ENCODE results near the gene EDA.

EDA gene

DNA sequence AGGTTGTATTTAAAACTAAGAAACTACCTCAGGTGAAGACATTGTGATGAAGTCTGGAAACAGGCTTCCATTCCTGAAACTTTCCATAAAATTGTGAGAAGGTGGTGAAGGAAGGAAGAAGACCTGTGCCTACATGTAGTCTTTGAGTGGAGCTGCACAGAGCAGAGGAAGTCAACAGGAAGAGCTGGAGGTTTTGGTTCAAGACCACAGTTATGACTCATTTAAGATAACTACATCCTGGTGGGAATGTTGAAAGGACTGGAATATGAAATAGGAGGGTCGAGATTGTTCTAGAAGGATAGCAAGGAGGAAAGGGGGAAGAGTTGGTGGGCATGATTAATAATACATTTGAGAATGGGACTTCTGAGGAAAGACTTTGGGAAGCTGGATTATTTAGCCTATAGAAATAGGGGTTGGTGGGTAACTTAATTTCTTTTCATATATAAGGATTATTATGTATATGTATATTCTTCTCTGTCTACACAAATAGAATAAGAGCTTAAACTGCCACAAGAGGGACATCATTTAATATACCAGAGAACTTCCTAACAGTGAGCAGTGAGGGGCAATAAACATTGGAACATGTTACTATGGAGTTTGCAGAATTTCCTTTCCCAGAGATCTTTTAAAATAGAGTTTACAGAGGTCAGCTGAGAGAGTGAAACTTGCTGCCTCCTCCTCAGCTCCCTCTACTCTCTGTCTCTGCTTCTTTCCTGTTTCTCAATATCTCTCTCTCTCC is 410.4 kb downstream of the EDA start:
- DNase-seq = no peak

DNA sequence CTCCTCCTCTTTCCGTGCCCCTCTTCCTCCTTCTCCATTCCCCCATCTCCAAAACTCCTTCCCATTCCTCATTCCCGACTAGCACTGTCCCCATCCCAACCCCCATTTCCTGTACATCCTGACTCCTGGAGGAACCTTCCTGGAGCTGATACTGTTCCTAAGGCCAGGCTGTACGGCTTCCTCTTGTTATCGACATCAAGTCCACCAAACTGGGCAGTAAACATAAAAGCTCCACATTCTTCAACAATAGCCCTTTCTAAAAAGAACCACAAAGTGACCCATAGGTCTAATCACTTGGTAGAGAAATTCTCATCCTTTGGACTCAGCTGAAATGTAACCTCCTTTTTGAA is 410.9 kb downstream of the EDA start:
- no peak for DNase-seq

DNA sequence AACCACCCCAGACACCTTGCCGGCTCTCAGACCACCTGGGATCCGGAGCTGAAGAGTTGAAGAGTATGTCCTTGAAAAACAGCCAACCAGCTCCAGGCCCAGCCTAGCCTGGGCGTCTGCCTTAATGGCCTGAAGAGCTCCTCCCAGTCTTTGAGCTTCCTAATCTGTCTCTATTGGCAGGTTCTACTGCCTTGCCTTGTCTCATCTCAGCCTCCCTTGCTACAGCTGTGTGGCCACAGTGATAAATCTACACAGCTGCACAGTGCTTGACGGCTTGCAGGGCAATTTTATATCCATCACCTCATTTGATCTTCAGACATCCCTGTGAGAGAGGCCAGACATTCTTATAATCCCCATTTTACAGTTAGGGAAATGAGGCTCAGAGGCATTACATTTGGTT is 413.9 kb downstream of the EDA start:
- DNase-seq = no peak

DNA sequence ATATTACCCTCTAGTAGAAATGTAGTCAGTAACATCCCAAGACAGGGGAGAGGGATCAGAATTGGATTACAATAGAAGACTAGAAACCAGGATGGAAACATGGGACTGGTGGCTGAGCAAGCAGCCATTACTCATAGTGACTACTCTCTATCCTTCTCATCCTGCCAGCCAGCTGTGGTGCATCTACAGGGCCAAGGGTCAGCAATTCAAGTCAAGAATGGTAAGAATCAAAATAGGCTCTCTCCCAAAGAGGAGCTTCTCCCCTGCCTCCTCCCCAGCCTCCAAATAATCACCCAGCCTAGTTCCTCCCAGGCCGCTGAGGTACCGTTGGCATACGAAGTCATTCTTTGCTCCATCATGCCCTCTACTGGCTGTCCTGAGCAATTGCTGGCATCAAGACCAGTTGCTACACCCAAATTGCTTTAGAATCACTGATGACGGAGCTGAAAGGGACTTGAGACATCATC is 414.4 kb downstream of the EDA start:
- peak; percentile 16 for DNase-seq

DNA sequence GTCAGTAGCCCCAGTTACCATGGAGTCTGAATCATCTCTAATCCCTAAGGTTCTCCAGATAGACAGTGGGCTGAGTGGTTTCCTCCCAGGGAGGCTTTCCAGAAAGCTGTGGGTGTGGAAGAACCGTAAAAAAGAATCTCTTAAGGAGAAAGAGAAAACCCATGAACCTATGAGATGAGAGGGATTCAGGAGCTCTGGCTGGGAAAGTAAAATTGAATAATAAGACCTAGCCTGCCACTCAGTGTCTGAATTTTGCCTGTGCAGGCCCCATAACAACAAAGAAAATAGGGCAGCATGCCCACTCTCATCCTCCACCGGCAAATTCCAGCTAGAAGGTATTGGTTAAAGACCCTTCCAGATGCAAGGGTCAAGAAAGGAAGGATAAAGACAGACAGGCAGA is 416.9 kb downstream of the EDA start:
- no peak for DNase-seq

DNA sequence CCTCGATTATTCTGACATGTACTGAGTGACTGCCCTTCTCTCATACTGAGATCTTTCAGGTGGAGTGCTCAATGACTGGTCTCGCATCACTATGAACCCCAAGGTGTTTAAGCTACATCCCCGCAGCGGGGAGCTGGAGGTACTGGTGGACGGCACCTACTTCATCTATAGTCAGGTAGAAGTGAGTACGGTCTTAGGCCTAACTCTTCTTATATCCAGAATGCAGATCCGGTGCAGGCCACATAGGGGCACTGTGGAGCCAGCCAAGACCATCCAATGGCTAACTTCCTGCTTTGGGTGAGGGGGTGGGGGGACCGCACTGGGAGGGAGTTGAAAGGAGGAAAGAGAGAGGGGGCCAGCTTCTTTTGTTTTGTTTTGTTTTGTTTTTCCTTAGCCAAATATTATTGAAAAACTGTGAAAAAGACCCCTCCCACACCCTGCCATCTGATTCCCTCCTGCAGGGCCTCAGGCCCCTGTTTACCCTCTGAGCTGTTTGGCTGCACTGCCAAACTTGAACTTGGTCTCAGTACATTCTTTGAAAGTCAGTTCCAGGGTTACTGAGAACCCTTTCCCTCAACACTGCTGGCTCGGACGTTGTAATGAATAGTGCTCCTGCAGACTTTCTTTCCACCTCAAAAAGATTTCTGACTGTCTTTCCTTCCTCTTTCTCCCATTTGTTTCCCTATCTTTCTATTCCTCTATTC is 417.6 kb downstream of the EDA start:
- peak; percentile 4 for DNase-seq

DNA sequence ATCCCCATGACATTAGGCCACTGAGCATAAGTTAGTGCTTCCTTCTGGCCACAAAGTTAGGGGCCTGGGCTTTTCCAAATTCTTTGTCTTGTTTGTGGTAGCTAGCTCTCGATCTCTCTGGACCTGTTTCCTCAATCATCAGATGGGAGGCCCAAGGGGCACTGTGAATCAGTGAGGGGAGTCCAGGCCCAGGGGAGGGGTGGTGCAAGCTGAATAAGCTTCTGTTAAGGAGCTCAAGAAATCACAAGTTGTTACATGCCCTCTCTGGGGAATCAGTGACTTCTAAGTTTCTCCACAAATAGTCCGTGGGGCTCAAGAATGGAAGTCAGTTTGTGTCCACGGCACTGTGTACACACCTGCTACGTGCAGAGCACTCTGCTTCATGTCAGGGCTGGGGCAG is 418.7 kb downstream of the EDA start:
- no peak for DNase-seq

DNA sequence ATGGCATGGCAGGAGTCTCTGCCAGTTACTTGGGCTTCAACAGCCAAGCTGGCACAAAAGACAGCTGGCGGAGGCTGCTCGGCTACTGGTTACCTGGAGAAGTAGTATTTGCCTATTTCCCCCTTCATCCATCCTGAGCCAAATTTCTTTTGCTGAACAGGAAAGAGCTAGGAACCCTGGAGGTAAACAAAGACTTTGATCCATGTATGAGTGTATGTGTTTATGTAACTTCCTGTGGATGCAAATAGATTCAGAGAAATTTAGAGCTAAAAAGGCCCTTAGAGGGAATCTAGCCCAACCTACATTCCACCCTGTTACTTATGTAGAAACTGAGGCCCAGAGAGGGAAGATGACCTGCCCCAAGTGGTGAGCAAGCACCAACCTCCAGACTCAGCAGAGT is 422.6 kb downstream of the EDA start:
- DNase-seq = no peak

DNA sequence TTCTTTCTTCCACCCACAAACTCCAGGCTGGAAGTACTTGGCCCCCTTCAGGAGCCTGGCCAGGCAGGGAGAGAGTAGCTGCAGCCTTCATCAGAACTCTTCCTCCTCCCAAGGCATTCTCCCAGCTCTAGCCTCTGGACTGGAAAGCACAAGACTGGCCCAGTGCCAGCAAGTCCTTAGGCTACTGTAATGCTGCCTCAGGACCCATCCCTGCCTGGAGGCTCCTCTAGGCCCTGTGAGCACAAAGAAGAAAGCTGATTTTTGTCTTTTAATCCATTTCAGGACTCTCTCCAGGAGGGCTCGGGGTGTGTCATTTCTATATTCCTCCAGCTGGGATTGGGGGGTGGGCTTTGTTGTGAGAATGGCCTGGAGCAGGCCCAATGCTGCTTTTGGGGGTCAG is 423.0 kb downstream of the EDA start:
- DNase-seq = no peak

DNA sequence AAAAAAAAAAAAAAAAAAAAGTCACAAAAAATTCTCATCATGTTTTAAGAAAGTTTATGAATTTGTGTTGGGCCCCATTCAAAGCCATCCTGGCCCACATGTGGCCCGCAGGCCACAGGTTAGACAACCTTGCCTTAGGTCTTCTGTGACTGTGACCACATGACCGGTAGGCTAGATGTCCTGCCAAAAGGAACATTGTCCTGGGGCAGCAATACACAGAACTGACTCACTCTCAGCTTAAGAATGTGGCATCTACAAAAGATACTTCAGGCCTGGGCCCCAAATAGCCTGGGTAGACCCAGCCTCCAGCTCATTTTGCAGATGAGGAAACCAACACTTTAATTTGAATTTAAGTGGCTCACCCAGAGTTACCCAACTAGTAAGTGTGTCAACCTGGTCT is 423.8 kb downstream of the EDA start:
- no peak for DNase-seq

DNA sequence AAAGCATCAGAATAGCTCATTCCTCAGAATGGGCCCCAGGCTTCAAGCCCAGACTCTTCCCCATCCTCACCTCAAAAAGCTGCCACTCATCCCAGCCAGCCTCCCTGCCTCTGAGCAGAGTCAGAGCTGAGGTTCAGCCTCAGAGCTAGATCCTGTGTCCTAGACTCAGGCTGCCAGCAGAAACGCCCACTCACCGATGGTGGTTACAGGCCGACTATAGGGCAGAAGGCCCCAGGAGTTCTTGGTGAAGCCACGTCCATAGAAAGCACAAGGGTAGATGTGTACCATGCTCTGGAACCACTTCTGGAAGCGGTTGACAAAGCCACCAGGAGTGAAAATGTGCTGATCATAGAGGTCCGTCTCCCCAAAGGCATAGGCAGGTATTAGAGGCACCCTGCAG is 426.1 kb downstream of the EDA start:
- no peak for DNase-seq

DNA sequence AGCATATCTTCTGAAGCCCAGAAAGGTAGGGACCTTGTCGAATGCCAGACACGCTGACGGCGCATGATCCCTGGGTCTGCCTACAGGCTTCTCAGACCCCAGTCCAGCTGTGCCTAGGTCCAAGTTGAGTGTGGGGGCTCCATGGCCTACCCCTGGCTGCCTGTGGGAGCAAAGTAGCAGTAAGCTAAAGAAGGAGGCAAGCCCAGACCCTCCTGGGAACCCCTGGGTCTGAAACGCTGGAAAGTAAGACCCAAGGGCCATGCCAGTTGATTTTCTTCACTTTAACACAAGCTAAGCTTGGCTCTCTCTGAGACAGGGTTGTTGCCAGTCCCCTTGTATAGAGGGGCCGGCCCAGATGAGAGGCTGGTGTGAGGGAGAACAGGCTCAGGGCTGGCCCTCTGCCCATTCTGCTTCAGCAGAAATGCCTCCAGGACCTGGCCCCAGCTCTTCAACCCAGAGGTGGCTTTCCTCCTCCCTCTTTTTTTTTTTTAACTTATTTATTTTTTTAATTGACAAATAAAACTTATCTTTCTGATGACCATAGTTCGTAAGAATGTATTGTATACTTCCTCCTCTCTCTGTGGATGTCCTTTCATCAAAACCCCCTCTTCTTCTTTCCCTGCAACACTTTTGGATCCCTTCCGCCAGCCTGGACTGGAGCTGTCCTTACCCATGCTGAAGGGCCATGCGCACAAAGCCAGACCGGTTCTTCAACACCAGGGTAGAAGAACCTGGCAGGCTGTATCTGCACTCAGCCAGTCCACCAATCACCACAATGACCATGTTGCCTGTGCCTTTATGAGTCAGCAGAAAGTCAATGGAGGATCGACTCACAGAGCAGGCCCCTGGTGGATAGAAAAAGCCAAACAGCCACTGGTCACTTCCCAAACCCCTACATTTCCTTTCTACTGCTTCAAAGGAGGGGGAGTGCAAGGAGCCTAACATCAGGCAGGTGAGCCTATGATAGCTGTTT is 426.8 kb downstream of the EDA start:
- no peak for DNase-seq

DNA sequence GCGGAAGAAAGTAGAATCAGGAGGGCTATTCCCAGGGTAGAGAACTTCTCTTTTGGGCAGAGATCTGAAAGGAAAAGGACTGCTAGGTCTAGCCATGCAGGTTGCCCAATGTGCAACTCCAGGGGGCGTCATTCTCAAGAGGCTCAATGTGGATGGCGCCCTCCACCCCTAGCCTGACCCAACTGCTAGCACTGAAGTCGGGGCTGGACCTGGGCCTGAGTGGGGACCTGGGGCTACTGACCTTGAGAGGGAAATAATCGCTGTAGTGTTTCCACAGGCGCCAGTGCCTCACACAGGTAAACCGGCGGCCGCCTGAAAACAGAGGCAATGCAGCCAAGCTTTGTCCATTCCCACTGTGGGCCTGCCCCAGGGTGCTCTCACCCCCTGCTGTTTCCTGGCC is 427.8 kb downstream of the EDA start:
- no peak for DNase-seq

DNA sequence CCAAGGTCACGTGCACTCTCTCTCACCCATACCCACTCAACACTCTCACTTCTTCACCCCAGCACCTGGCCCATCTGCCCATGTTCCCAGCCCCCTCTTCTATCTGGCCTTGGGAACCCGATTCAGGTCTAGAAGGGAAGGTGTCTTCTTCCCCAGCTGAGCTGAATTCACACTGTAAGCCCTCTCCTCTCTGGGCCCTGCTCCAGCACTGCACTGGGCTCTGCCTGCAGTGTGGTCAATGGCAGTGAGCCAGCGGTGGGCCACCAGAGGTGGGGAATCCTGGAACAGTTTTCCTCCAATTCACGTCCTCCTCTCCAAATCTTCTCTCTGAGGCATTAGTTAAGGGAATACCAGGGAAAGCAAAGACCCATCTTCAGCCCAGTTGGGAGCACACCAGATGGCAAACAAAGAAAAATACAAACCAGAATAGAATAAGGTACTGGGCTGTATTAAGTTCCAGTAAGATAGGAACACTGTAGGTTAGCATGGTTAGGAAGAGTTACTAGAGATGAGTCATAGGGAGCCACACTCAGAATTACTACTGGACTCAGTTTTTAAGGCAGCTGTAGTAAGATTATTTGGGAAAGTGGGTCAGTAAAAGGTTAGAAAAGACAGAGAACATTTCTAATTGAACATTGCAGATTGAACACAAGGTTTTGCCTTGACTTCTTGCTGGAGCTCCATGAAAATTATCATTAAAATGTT is 428.8 kb downstream of the EDA start:
- no peak for DNase-seq

DNA sequence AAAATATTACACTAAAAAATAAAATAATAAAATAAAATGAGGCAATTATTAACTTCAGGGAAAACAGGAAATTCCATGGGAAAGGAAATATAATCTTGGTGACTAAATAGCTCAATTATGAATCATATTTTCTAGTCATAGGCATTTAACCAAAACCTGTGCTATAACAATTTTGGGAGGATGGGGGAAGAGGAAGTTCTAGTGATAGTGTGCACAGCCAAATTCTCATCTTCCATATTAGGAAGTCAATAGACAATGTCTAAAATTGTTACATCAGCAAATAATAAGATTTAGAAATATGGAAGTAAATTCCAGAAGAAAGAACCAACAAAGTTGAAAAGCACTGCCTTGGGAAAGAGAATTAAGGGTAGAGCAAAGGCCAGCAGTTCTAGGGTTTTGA is 431.1 kb downstream of the EDA start:
- no peak for DNase-seq

DNA sequence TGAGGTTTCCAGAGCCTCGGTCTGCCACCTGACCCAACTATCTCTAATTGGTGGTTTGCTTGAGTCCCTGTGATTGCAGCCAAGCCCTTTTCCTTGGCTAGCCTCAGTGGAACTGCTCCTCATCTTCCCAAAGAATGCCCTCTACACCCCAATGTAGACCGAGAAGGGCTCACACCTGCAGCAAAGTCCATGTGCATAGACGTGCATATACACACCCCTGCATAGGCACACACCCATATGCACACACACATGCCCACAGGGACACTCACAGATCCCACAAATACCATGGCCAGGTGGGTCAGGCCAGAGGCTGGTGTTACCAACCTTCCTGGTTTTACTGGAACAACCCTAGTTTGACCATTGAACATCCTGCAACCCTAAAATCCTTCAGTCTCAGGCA is 433.5 kb downstream of the EDA start:
- no peak for DNase-seq

DNA sequence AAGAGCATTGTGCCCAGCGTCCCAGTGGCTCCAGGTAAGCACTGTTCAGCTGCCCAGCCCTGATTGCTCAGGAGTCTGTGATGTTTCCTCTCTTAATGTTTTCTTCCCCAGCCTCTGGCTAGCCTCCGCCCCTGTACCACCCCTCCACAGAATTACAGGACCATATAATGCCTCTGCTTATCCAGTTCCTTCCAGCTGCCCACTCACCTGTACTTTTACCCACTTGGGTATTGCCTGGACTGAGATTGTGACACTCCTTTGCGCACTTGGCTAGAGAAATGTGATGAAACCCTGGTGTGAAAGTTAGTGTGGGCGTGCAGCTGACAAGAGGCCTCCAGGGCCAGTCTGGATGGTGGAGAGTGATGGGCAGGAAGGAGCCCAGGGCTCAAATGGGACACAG is 434.0 kb downstream of the EDA start, which contains the start of gene AWAT2:
AWAT2 (minus strand) TSS at position 14 of the 400 bp plus-strand sequence; CDS start at position 8, 6 bp downstream.
- DNase-seq = no peak

DNA sequence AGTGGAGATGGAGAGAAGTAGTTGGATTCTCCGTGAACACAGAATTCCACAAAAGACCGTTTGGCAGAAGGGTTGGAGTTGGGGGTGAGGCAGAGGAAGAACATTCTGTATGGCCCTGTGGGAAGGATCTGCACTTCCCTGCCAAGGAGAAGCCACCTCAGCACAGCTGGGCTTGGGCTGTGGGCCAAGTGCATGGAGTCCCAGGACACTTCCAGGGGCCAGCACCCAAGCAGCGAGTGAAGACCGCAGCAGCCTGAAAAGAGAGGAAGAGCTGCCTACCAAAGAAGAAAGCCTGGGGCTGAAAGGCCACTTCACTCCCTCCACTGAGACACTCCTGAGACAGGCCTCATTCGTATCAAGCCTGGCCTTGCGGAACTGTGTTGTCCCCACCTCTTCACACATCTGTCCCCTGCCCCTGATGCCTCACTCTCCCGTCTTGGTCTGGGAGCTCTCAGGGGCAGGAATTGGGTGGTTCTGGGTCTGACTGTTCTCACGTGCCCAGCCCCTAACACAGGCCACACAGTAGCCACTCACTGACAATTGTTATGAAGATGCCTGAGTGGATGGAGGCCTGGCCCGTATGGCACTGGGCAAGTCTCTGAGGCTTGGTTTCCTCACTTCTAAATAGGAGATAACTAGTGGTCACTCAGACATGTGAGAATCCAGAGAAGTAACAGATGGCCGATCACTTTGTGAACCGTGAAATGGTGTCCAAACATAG is 437.1 kb downstream of the EDA start:
- no peak for DNase-seq

DNA sequence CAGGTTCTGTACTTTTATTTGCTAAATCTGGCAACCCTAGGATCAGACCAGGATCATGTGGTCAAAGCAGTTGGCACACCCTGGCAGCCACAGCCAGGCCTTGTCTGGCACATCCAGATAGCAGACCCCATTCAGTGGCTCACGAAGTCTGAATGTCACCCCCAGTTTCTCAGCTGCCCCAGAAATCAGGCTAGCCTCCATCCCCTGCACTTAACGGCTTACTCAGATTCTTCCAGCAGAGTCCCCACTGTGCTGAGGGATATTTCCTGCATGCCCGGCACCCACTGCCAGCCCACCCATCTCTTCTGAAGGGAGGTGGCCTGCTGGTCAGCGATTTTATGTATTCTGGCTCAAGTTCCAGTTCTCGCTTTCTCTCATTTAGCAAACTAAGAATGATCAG is 438.5 kb downstream of the EDA start:
- no peak for DNase-seq

DNA sequence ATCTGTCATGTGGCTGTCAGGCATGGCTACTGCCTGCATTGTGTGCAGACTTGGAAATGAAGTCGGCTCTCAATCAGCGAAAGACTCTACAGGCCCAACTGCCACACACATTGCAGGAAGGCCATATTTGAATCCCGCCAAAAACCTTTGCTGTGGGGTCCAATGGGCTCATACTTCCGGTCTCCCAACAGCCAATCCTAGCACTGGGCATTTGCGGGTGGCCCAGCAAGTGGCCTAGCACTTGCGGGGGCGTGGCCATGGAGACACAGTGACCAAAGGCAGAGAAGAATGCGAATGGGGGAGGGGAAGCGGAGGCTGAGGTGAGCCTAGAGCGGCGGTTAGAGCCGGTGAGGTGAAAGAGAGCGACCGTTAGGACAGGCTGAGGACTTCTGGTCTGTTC is 446.2 kb downstream of the EDA start, which contains the start of gene OTUD6A:
OTUD6A (plus strand) TSS at position 382 of the 400 bp plus-strand sequence. CDS start 68 bp downstream, outside the sequence.
- DNase-seq = no peak

DNA sequence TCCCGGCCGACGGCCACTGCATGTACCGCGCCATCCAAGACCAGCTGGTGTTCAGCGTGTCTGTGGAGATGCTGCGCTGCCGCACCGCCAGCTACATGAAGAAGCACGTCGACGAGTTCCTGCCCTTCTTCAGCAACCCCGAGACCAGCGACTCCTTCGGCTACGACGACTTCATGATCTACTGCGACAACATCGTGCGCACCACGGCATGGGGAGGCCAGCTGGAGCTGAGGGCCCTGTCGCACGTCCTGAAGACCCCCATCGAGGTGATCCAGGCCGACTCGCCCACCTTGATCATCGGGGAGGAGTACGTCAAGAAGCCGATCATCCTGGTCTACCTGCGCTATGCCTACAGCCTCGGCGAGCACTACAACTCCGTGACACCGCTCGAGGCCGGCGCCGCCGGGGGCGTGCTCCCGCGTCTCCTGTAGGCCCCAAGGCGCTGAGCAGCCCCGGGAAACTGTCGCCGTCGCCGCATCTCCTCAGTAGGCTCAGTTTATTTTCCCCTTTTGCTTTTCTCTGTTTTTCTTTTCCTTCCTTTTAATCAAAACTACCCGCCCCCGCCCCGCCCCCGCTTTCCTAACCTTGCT is 447.1 kb downstream of the EDA start:
- no peak for DNase-seq
